GM23338 (cell line): Measurements from ENCODE around the gene ZNF610. TPM values are rescaled to one million over a fixed set of nuclear protein-coding genes. Genes with fewer than 3 reads are reported as not detected.

Experiments used
- ATAC-seq: fragments of 200-7000 bp; cut with Tn5 transposase; 3 replicates; pipeline ENCODE4 v1.9.1; 2020
- DNase-seq: peaks from one replicate; pipeline ENCODE4 v3.0.0-alpha.2; 2015; ENCODE audit warnings: low spot score
- H2AFZ ChIP-seq: fragments of 200-600 bp; sonication (generic); 2 replicates; pipeline ENCODE4 v1.8.0; 2016; ENCODE audit warnings: antibody characterized with exemption, mild to moderate bottlenecking, moderate library complexity
- H3F3A ChIP-seq: fragments of 200-600 bp; sonication (generic); replicated peaks from 2 replicates; pipeline ENCODE4 v1.8.0; 2017; ENCODE audit warnings: antibody characterized with exemption, mixed run types, low read depth
- H3K27ac ChIP-seq: fragments of 200-600 bp; sonication (generic); 2 replicates; pipeline ENCODE4 v1.6.1; 2016; ENCODE audit warnings: low read depth
- H3K27me3 ChIP-seq: fragments of 200-600 bp; sonication (generic); 2 replicates; pipeline ENCODE4 v1.8.0; 2016; ENCODE audit warnings: mild to moderate bottlenecking, mixed run types, moderate library complexity; ENCODE audit not compliant: insufficient read depth
- H3K36me3 ChIP-seq: fragments of 200-600 bp; sonication (generic); 2 replicates; pipeline ENCODE4 v1.8.0; 2016; ENCODE audit warnings: mild to moderate bottlenecking; ENCODE audit not compliant: insufficient read depth
- H3K4me1 ChIP-seq: fragments of 200-600 bp; sonication (generic); 2 replicates; pipeline ENCODE4 v1.8.0; 2016; ENCODE audit warnings: mild to moderate bottlenecking, moderate library complexity; ENCODE audit not compliant: insufficient read depth
- H3K4me2 ChIP-seq: fragments of 200-600 bp; sonication (generic); 2 replicates; pipeline ENCODE4 v1.7.1; 2017; ENCODE audit warnings: mixed run types
- H3K4me3 ChIP-seq: fragments of 200-600 bp; sonication (generic); 2 replicates; pipeline ENCODE4 v1.6.1; 2016; ENCODE audit warnings: mixed run types
- H3K79me2 ChIP-seq: fragments of 200-600 bp; sonication (generic); replicated peaks from 2 replicates; pipeline ENCODE4 v1.8.0; 2017; ENCODE audit warnings: mild to moderate bottlenecking; ENCODE audit not compliant: insufficient read depth
- H3K9me2 ChIP-seq: fragments of 200-600 bp; sonication (generic); 2 replicates; pipeline ENCODE4 v1.8.0; 2017; ENCODE audit not compliant: insufficient read depth
- H4K20me1 ChIP-seq: fragments of 200-600 bp; sonication (generic); replicated peaks from 2 replicates; pipeline ENCODE4 v1.8.0; 2017; ENCODE audit warnings: mild to moderate bottlenecking; ENCODE audit not compliant: insufficient read depth
- H3K27ac Mint-ChIP-seq: 2 replicates; pipeline ENCODE4 v1.8.0; 2020; ENCODE audit warnings: inconsistent platforms, mild to moderate bottlenecking, moderate library complexity, mixed read lengths
- H3K27me3 Mint-ChIP-seq: 3 replicates; pipeline ENCODE4 v1.8.0; 2022; ENCODE audit warnings: low read depth, mild to moderate bottlenecking, moderate library complexity, mixed read lengths, inconsistent platforms; ENCODE audit not compliant: insufficient read depth, poor library complexity
- H3K36me3 Mint-ChIP-seq: 3 replicates; pipeline ENCODE4 v1.8.0; 2021; ENCODE audit warnings: low read depth, mild to moderate bottlenecking, inconsistent platforms, moderate library complexity, mixed read lengths
- H3K4me1 Mint-ChIP-seq: 3 replicates; pipeline ENCODE4 v1.8.0; 2020; ENCODE audit warnings: mild to moderate bottlenecking, inconsistent platforms, mixed read lengths
- H3K4me3 Mint-ChIP-seq: 3 replicates; pipeline ENCODE4 v1.8.0; 2021; ENCODE audit warnings: moderate library complexity, mild to moderate bottlenecking, inconsistent platforms, mixed read lengths
- H3K9me3 Mint-ChIP-seq: 3 replicates; pipeline ENCODE4 v1.8.0; 2020; ENCODE audit warnings: moderate library complexity, mild to moderate bottlenecking, inconsistent platforms, mixed read lengths
- CREB1 ChIP-seq: fragments of 250-450 bp; sonication (Bioruptor Pico); IDR thresholded peaks from 2 replicates; pipeline ENCODE4 v1.5.0; 2020; ENCODE audit warnings: low read depth, mild to moderate bottlenecking, moderate library complexity
- ETS1 ChIP-seq: IDR thresholded peaks from 2 replicates; pipeline ENCODE4 v1.6.1; 2016; ENCODE audit warnings: antibody characterized with exemption
- EZH2 ChIP-seq: fragments of 200-600 bp; sonication (generic); IDR thresholded peaks from one replicate; pipeline ENCODE4 v1.8.0; 2017; ENCODE audit warnings: antibody characterized with exemption, mild to moderate bottlenecking, low read depth; ENCODE audit not compliant: unreplicated experiment
- NANOG ChIP-seq: IDR thresholded peaks from 2 replicates; pipeline ENCODE4 v1.6.1; 2016; ENCODE audit warnings: antibody characterized with exemption, borderline replicate concordance
- STAT1 ChIP-seq: IDR thresholded peaks from one replicate; pipeline ENCODE4 v1.6.1; 2016; ENCODE audit warnings: antibody characterized with exemption; ENCODE audit not compliant: unreplicated experiment
- ZNF114 ChIP-seq: fragments of 250-450 bp; sonication (Bioruptor Pico); IDR thresholded peaks from 2 replicates; pipeline ENCODE4 v1.5.0; 2020; ENCODE audit warnings: mild to moderate bottlenecking, moderate library complexity
- ZNF331 ChIP-seq: fragments of 250-450 bp; sonication (Bioruptor Pico); IDR thresholded peaks from 2 replicates; pipeline ENCODE4 v1.5.0; 2020; ENCODE audit warnings: low read depth, mild to moderate bottlenecking, moderate library complexity
- ZNF462 ChIP-seq: fragments of 250-450 bp; sonication (Bioruptor Pico); IDR thresholded peaks from 2 replicates; pipeline ENCODE4 v1.5.0; 2020; ENCODE audit warnings: mild to moderate bottlenecking, moderate library complexity
- polyA plus RNA-seq: library from polyadenylated mRNA; unstranded; fragments of >200 nt; fragmentation: Nextera tagmentation; extraction: Ambion mirVana; gene quantifications from 2 replicates; pipeline ENCODE4 v1.2.1, GENCODE V29; 2016
- total RNA-seq: library from RNA; depleted of rRNA; stranded (reverse); fragments of >200 nt; shearing (Covaris generic); gene quantifications from 2 replicates; pipeline ENCODE4 v1.2.3, GENCODE V29; 2014

The ZNF610 gene
- total and polyA plus RNA-seq, 2 experiments from 2014 or later, result 4.7 to 6.3 TPM

GRCh38 chr19:52366414-52366824 lies 30.4 kb downstream of the ZNF610 start (continued):
- TF ChIP-seq ZNF462, result no peak
- TF ChIP-seq EZH2, result no peak
- no peak for TF ChIP-seq STAT1

- Histone ChIP-seq H3K27ac (peak within 1 kb of the TSS; percentile 93), H3K79me2 (peaks cover 20% of the 10 kb centered on the region), H3K4me1 (0 out of 2 replicates have a peak, but pooled peaks cover 4% of the 10 kb centered on the region), H3K9me2 (no peaks in the 10 kb centered on the region), H3K4me3 (peak within 1 kb of the TSS; percentile 68), H3F3A (no peaks in the 10 kb centered on the region), H3K36me3 (peaks cover 41% of the 10 kb centered on the region), H3K4me2 (peak within 1 kb of the TSS; percentile 79), H2AFZ (peak within 1 kb of the TSS; percentile 34; the same call in 1 of the 2 replicates), H3K27me3 (no peaks in the 10 kb centered on the region), H4K20me1 (no peaks in the 10 kb centered on the region; the same call in 1 of the 2 replicates)
- H3K4me1 Mint-ChIP-seq, result peaks cover 4% of the 10 kb centered on the region; the same call in 1 of the 3 replicates
- peaks cover 11% of the 10 kb centered on the region for H3K27me3 Mint-ChIP-seq
- H3K27ac Mint-ChIP-seq, result peak within 1 kb of the TSS; percentile 99
- peak within 1 kb of the TSS; percentile 96 for H3K4me3 Mint-ChIP-seq
- peak; percentile 99 for ATAC-seq
- peaks cover 75% of the 10 kb centered on the region for H3K9me3 Mint-ChIP-seq
- peak; percentile 98 for DNase-seq
- H3K36me3 Mint-ChIP-seq, result peaks cover 78% of the 10 kb centered on the region
- TF ChIP-seq STAT1 (no peak), ZNF114 (no peak), CREB1 (CRISPR knock-in tag) (0 out of 2 replicates have a peak, but pooled peaks have one; percentile 30), ZNF331 (CRISPR knock-in tag) (no peak), NANOG (no peak), ETS1 (peak; percentile 83; the same call in 1 of the 2 replicates)
These were observed 33.7 kb downstream of the ZNF610 start, which contains the start of gene ZNF880 for GRCh38 chr19:52369559-52370340. ZNF880 (plus strand) TSS chr19:52369923; CDS start chr19:52369966, 43 bp downstream.
